Stimulated activated CD8-positive, alpha-beta memory T cell treated with anti-CD3 and anti-CD28 coated beads, Interleukin-15, amount 100 ng/mL, for 1 hour (primary cell): ENCODE results near the gene EXOC6B.
"Not testable (repeated sequence)": the region's sequence is repeated elsewhere in the genome, so short reads cannot be mapped to it uniquely, and the experiment has no call there.

Experiments used
- DNase-seq: peaks from one replicate; pipeline ENCODE4 v3.0.0-alpha.2; 2020; ENCODE audit warnings: low read depth

The EXOC6B gene

DNA sequence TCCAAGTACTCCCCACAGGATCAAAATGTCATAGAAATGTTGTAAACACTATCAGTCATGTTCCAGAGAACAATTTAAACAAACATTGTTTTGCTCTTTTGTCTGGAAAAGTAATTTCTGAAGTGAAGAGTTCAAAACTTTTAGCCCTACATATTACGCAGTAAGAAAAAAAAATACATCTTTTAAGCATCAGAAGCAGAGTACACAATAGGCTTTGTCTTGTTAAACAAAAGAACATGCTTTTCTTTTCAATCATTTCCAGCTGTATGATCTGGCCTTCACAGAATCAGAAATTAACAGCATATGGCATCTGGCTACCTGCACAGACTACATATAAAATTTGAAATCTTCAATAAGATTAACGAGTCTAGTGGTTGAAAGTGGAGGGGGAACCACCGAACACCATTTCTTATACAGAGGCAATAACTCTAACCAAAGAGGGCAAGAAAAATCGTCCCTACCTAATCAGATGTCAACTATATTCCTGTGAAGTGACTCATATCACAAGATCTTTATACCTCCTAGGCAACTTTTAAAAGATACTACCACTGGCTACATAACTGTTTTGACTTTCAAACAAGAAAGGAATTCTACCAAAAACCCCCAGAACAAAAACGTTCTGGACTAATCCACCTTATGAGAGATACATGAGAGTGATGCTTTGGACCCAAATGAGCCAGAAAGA is 149.3 kb downstream of the EXOC6B start:
- DNase-seq: no peak

DNA sequence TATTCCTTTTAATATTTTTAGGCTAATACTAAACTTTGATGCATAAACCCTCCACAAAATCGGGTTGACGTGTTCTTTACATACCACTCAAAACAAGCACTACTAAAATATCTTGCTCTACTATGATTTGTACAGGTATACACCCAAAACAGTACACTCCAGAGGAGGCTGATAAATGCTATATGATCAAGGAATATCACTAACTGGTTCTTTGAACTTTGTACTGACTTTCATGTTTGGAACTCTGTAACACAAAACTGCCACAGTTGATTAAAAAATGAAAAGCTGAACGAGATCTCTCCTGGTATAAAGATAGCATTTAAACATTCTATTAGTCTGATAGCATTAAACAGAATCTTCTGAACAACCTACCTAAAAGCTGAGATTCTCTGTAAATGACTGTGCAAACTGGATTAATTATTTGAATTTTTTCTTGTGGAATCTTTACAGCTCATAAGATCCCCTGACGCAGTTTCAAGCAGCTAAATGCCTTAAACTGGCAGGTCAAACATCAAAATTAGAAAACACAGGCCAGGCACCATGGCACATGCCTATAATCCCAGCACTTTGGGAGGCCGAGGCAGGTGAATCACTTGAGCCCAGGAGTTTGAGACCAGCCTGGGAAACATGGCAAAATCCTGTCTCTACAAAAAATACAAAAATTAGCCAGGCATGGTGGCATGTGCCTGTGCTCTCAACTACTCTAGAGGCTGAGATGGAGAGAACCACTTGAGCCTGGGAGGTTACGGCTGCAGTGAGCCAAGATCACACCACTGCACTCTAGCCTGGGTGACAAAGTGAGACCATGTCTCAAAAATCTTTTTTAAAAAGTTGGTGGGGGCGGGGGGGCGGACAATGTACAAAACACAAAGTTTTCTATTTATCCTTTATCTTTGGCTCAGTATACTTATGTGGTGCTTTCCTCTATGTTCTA is 150.6 kb downstream of the EXOC6B start:
- no peak for DNase-seq

DNA sequence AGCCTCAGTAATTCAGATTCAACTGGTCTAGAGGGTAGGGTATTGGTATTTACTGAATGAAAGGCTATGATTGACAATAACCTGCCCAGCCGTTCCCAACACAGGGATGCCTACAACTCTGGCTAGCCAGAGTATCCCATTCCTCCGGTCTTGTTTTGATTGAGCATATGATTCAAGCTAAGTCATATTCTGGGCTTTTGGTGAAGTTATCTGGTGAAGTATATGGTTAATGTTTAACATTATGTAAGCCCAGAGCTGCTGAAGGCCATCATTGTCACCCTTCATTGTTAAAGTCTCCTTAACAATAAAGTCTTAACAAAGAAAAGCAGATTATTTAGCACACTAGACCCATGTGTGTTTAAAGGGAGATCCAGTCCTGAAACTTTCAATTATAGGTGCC is 152.6 kb downstream of the EXOC6B start:
- DNase-seq: no peak

DNA sequence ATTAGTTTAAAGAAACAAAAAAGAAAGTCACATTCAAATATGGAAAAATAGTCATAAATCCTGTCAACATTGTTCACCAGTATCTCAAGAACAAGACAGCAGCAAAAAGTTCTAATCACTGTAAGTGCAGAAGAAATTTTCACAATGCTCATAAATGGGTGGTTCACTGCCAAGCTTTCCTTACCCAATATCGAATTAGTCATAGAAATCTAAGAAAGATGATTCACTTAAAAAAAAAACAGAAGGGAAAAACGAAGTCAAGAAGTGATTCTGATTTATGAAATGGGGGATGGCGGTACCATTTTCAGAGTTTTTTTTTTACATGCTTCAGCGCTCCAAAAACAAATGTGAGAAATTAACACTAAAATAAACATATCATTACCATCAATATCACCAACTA is 156.7 kb downstream of the EXOC6B start:
- no peak for DNase-seq

DNA sequence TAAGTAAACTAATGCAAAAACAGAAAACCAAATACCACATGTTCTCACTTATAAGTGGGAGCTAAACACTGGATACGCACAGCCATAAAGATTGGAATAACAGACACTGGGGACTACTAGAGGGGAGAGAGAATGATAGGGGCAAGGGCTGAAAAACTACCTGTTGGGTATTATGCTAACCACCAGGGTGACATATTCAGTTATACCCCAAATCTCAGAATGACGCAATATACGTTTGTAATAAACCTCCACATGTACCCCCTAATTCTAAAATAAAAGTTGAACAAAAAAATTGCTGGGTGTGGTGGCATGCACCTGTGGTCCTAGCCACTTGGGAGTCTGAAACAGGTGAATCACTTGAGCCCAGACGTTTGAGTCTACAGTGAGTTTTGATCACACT is 157.2 kb downstream of the EXOC6B start:
- DNase-seq: no peak

DNA sequence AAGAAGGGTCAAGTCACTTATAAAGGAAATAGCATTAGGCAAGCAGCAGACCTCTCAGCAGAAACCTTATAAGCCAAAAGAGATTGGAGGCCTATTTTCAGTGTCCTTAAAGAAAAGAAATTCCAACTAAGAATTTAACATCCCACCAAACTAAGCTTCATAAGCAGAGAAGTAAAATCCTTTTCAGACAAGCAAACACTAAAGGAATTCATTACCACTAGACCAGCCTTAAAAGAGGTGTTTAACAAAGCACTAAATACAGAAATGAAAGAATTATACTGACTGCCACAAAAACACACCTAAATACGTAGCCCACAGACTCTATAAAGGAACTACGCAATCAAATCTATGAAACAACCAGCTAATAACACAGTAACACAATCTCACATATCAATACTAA is 160.4 kb downstream of the EXOC6B start:
- no peak for DNase-seq

DNA sequence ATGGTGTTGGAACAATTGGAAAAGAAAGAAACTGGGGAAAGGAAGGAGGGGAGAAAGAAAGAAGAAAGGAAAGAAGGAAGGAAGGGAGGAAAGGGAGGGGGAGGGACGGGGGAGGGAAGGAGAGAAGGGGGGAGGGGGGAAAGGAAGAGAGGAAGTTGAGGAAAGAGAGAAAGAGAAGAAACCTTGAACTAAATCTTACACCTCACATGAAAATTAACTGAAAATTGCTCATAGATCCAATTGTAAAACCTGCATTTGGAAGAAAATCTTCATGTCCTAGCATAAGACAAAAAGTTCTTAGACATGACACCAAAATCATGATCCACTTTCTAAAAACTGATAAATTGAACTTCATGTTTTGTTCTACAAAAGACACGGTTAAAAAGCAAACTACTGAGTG is 163.8 kb downstream of the EXOC6B start:
- DNase-seq: no peak

DNA sequence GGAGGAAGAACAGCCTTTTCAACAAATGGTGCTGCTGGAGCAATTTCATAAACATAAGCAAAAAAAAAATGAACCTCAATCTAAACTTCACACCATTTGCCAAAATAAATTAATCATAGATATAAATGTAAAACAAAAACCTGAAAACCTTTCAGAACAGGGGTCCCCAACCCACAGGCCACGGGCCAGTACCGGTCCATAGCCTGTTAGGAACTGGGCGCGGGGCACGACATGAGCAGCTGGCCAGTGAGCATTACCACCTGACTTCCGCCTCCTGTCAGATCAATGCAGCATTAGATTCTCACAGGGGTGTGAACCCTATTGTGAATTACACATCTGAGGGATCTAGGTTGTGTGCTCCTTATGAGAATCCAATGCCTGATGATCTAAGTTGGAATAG is 176.0 kb downstream of the EXOC6B start:
- no peak for DNase-seq

DNA sequence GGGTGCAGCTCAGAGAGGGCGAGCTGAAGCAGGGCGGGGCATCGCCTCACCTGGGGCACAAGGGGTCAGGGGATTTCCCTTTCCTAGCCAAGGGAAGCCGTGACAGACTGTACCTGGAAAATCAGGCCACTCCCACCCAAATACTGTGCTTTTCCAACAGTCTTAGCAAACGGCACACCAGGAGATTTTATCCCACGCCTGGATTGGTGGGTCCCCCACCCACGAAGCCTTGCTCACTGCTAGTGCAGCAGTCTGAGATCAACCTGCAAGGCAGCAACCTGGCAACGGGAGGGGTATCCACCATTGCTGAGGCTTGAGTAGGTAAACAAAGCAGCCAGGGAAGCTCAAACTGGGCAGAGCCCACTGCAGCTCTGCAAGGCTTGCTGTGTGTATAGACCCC is 184.6 kb downstream of the EXOC6B start:
- DNase-seq: not testable (repeated sequence)

DNA sequence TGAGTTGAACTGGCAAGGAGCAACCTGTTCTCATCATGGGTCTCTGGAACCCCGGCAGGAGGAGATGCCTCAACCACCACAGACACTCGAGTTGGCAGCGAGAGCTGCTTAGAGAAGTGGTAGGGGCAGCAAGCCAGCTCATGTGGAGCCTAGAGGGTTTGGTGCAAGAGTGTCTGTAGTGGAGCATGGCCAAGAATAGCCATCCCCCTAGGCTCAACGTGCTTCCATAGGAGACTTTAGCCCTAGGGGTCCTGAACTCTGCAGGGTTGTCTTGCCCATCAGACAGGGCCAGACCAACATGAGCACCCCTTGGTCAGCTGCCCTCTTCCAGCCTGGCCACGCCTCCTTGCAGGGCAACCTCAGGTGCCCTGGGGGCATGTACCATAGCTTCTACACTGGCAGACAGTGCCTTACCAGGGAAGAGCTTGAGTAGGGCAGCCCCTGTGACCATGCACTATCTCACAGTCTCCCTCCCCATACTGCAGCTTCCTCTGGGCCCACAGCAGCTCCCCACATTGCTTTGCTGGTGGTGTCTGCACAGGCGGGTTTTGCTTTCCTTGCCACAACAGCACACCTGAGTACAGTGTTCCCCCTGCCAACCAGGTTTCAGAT is 187.1 kb downstream of the EXOC6B start:
- no peak for DNase-seq

DNA sequence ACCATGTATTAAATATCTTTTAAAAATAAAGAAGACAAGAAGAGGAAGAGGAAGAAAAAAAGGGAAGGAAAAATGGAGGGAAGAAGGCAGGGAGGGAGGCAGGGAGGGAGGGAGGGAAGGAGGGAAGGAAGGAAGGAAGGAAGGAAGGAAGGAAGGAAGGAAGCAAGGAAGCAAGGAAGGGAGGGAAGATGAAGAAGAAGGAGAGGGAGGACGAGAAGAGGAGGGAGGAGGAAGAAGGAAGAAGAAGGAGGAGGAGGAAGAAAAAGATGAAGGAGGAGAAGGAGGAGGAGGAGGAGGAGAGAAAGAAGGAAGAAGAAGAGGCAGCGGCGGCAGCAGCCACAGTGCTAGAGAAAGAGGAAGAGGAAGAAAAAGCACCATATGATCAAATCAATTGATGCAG is 189.6 kb downstream of the EXOC6B start:
- DNase-seq: no peak

DNA sequence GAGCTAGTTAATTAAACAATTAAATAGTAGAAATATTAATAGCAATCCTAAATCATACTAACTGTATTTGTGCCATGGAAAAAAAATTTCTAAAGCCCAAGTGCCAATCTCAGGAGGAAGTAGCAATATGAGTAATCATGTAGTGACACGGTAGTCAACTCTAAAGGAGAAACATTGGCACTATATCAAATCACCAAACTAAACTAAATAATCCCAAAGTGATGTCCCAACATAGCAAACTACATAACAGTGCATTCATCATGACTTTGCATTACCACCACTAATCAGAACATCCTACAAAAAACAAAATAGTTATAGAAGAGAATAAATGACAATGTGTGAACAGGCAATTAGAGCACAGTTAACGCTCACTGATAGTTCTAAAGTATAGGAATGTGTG is 195.1 kb downstream of the EXOC6B start:
- no peak for DNase-seq

DNA sequence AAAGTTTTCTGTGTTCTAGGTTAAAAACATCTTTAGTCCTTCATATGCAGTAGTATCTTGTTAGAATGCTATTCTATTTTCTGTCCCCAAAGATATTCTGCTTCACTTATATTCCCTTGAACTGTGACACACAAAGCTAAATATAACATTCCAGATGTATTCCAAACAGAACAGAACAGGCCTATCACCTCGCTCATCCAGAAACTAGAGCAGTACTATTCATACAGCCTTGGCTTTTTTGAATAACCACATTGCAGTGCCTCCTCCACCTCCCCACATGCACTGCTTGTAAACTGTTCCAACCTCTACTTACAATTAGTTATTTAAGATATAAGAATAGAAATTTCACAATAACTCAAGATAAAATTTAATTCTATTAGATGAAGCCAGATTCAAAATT is 196.8 kb downstream of the EXOC6B start:
- no peak for DNase-seq

DNA sequence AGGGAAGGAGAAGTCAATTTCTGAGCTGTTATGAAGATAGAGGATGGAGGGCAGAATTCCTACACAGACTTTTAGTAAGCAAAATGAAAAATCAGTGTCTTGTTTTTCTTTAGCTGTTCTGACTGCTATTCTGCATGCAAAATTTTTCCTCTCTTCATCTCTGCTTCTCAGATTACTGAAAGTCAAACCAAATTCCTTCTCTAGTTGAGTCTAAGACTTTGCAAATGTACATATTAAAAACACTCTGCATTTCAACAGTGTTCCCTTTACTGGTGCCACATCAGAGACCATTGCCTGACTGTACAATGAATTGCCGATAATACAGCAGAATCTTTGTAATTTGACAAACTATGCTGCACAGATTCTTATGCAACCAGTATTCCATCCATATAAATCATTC is 198.8 kb downstream of the EXOC6B start:
- no peak for DNase-seq

DNA sequence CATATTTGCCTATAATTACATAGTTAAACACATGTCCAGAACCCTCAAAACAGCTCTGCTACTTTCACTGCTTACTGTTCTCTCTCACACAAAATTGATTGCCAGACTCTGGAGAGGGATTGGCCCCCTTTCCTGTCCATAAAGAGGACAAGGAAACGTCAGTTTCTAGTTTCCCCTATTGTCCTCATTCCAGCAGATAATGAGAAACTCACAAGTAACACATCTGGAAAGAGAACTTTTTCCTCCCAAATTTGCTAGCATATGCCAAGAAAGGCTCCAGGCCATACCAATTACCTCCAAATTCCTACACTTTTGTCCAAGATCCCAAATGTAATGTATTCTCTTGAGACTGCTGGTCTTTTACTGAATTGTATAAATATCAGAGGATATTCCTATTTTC is 200.5 kb downstream of the EXOC6B start:
- no peak for DNase-seq

DNA sequence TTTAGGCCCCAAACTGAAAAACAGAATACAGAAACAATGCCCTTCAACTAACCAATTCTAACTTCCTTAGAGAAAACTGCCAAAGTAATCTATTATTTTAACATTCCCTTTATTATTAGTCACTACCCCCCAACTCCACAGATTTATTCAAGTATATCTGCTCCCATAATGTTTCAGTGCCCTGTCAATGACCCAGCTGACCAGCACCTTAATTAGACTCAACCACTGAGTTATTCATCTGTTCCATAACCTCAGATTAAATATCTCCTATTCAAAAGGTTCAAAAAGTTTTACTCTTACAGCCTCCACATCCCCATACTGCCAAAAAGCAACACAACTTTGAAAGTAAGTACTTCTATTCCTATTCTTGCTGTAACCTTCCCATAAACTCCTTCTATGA is 202.4 kb downstream of the EXOC6B start:
- DNase-seq: no peak

DNA sequence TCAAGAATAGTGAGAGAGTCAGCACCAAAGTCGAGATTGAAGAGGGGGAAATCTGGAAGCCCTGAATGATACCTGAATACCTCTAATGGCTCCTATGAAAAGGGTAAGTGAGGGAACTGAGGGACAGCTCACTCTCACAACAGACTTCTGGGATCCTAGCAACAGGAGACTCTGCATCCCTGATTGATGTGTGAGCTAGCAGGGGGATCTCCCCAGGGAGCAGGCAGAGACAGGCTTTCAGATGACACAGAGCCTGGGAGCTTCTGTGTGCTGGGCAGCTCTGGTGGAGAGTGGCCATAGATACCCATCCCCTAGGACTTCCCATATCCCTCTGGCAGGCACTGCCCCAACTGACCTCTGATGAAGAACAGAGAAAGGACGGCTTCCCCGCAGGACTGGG is 206.2 kb downstream of the EXOC6B start:
- DNase-seq: no peak

DNA sequence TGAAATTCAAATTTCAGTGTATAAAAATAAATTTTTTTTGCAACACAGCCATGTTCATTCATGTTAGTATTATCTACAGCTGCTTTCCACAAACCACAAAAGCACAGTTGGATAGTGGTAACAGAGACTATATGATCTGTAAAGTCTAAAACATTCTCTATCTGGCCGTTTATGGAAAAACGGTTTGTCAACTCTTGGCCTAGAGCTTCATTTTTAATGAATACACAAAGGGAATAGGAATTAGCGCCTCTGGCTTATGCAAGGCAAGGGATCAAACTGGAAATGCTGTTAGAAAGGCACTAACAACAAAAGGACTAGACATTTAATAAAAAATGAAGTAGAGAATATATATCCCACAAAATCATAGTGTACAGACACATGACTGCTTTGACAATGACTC is 211.9 kb downstream of the EXOC6B start:
- no peak for DNase-seq

DNA sequence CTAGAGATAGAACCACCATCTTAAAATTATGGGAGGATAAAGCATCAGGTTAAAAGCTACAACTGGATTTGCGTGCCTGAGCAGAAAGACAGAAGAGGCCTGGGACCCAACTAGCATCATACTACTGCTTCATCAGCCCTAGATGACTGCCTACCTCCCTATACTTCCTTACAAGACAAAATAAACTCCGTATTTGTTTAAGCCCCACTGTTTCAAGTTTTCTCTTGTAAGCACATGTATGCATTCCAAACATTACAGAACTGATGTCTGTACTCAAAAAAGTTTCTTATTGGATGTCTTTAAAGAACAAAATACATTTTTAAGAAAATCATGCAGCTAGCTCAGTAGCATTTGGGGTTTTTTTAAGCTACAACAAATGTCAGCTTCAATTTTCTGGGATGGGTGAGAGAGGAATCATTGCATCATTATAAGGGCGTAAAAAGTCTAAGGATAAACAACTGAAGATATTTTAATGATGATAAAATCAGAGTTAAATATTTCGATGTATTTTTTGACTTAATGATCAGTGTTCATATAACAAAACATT is 213.1 kb downstream of the EXOC6B start:
- DNase-seq: no peak

DNA sequence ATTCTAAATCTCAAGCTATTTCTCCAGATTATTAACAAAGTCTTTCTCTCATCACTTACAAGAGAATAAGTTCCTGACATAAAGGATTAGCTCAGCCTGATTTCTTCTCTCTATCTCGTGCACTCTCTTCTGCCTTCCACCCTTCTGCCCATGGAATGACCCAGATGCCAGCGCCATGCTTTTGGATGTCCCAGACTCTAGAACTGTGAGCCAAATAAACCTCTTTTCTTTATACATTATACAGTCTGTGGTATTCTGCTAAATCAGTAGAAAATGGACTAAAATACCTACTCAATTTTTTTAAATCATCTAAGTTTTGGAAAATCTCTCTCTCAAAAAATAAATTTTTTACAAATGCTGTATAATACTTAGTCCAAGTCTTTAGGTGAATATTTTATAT is 218.6 kb downstream of the EXOC6B start:
- no peak for DNase-seq

DNA sequence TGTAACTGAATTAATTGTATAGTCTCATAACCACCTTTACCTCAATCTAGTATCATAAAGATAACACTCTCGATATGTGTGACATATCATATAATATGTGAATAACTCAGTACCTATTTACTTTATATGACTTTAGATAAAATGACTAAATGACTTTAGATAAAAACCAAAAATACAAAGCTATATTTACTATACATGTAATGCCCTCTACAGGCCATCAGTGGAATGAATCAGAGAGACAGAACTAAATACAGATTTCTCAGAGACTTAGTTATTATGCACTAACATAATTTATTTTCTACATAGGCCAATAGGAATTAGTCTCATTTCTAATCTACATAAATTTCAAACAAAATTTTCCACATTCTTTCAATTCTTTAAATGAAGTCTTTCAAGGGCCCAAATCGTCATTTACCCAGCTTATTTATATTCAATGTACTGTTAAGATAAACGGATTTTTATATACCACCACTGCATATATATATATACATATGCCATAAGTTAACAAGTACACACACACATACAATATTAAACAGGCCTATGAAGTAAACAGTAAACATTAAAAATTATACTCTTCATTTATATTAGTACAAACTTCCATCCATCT is 219.9 kb downstream of the EXOC6B start:
- DNase-seq: no peak

DNA sequence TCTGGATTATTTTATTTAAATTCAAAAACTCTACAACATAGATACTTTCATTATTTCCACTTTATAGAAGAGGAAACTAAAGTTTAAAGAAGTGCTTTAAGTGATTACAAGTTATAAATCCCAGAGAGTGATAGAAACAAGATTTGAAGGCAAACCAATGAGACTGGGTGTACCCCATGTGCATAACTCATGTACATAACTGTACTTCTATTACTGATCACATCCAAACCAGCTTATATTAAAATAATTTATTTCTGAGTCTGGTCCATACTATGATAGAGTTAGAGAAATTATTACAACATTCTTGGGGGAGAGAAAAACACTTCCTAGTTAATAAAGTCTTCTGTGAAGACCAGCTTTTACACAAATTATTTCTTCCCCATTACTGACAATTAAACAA is 221.4 kb downstream of the EXOC6B start:
- DNase-seq: no peak
